CD4-positive, CD25-positive, alpha-beta regulatory T cell (primary cell): Measurements from ENCODE around the gene PRRX1. TPM values are rescaled to one million over a fixed set of nuclear protein-coding genes. Genes with fewer than 3 reads are reported as not detected.

Experiments
- ATAC-seq, 2 donors: fragments of 150-1000 bp; cut with Tn5 transposase; one replicate each; pipeline ENCODE4 v1.10.0; 2021; ENCODE audit warnings: low read depth in 2 of 2, moderate number of reproducible peaks in 2 of 2, moderate library complexity in 1 of 2
- DNase-seq, 3 donors: peaks; one replicate each; pipeline versions ENCODE4 v3.0.0 to v3.0.0-alpha.2; 2012 to 2022; ENCODE audit warnings: mixed read lengths in 1 of 3
- H3K27ac ChIP-seq: one replicate; pipeline ENCODE4 v1.7.0; 2013; ENCODE audit warnings: mild to moderate bottlenecking, low read length; ENCODE audit not compliant: insufficient read depth, poor library complexity, severe bottlenecking
- H3K27me3 ChIP-seq: one replicate; pipeline ENCODE4 v1.7.0; 2013; ENCODE audit warnings: low read length; ENCODE audit not compliant: control insufficient read depth, insufficient read depth
- H3K36me3 ChIP-seq: one replicate; pipeline ENCODE4 v1.7.0; 2013; ENCODE audit warnings: mild to moderate bottlenecking, low read length, moderate library complexity; ENCODE audit not compliant: control insufficient read depth, insufficient read depth
- H3K4me1 ChIP-seq: 2 replicates; pipeline ENCODE4 v1.7.0; 2013; ENCODE audit warnings: mild to moderate bottlenecking, low read length; ENCODE audit not compliant: insufficient read depth, control insufficient read depth, poor library complexity, severe bottlenecking
- H3K4me3 ChIP-seq: one replicate; pipeline ENCODE4 v1.7.0; 2013; ENCODE audit warnings: low read depth, mild to moderate bottlenecking, low read length, moderate library complexity
- H3K9me3 ChIP-seq, 2 experiments: 1 replicate in 1 of 2; 2 replicates in 1 of 2; pipeline ENCODE4 v1.7.0; 2013; ENCODE audit warnings: low read length in 2 of 2, mild to moderate bottlenecking in 1 of 2, moderate library complexity in 1 of 2; ENCODE audit not compliant: control insufficient read depth in 2 of 2
- H3K27ac Mint-ChIP-seq, 3 donors: one replicate each; pipeline ENCODE4 v1.8.0; 2020 to 2022; ENCODE audit warnings: mild to moderate bottlenecking in 3 of 3, mixed read lengths in 3 of 3, moderate library complexity in 2 of 3
- H3K27me3 Mint-ChIP-seq: one replicate; pipeline ENCODE4 v1.8.0; 2022; ENCODE audit warnings: mild to moderate bottlenecking, mixed read lengths
- H3K36me3 Mint-ChIP-seq: one replicate; pipeline ENCODE4 v1.8.0; 2020; ENCODE audit warnings: mixed read lengths
- H3K4me1 Mint-ChIP-seq, 4 donors: one replicate each; pipeline ENCODE4 v1.8.0; 2020 to 2022; ENCODE audit warnings: mixed read lengths in 4 of 4, mild to moderate bottlenecking in 1 of 4
- H3K4me3 Mint-ChIP-seq, 4 donors: one replicate each; pipeline ENCODE4 v1.8.0; 2020 to 2022; ENCODE audit warnings: mild to moderate bottlenecking in 4 of 4, mixed read lengths in 4 of 4, moderate library complexity in 3 of 4
- H3K9me3 Mint-ChIP-seq, 7 donors: one replicate each; pipeline ENCODE4 v1.8.0; 2020 to 2022; ENCODE audit warnings: mixed read lengths in 7 of 7, mild to moderate bottlenecking in 3 of 7, moderate library complexity in 2 of 7
- polyA plus RNA-seq, 4 donors: library from polyadenylated mRNA; unstranded; fragments of 300-500 nt; fragmentation: Illumina TruSeq; gene quantifications; one replicate each; pipeline ENCODE4 v1.2.3, GENCODE V29; 2021
- total RNA-seq: library from RNA; stranded (reverse); gene quantifications from one replicate; pipeline ENCODE4 v1.2.3, GENCODE V29; 2022

PRRX1 gene
- total and polyA plus RNA-seq, 5 donors from 2014 or later, result 0.11 to 1.3 TPM; not detected in 3

DNA sequence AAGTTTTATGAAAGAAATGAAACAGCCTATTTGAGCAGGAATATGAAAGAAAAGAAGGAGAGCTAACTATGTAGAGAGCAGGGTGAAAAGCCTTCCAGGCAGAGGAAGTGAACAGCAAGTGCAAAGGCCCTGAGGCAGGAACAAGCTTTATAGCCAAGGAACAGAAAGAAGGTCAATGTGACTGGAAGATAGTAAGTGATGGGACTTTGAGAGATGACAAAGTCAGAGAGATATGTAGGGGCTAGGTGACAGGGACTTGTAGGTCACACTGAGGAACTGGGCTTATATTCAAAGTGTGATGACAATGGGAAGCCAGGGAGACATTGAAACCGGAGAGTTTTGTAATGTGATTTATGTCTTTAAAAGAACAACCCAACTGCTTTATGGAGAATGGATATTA, 18.9 kb downstream of the PRRX1 start:
- Mint-ChIP-seq H3K36me3 (no peaks in the 10 kb centered on the region), H3K27me3 (peaks cover 27% of the 10 kb centered on the region), H3K4me1 (no peaks in the 10 kb centered on the region), H3K27ac (no peak overlapping the region), H3K4me3 (no peak overlapping the region), H3K9me3 (no peaks in the 10 kb centered on the region)
- Histone ChIP-seq H3K27ac (no peak overlapping the region), H3K9me3 (no peaks in the 10 kb centered on the region), H3K36me3 (no peaks in the 10 kb centered on the region), H3K4me1 (no peaks in the 10 kb centered on the region), H3K4me3 (no peak overlapping the region), H3K27me3 (peaks cover 7% of the 10 kb centered on the region)
- DNase-seq (no peak), ATAC-seq (no peak)

DNA sequence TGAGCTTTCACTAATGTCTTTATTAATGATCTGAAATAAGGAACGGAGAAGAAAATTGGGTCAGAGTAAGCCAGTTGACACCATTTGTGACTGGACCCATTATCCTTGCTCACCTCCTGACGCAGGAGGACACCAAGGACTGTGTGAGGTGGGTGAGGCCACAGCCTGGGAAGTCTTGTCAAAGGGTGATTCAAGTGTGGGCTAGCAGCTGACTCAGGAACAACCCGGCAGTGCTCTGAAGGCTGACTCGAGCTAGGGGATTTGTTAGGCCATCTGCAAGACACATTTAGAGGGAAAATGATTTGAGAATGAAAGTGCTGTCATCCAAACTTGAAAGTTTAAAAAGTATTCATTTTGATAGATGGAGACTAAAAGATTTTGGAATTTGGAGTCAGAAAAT, 21.2 kb downstream of the PRRX1 start:
- ATAC-seq, result no peak
- H3K36me3 Mint-ChIP-seq, result no peaks in the 10 kb centered on the region
- Histone ChIP-seq H3K9me3 (no peaks in the 10 kb centered on the region), H3K27ac (no peak overlapping the region), H3K4me1 (no peaks in the 10 kb centered on the region), H3K27me3 (peaks cover 4% of the 10 kb centered on the region), H3K36me3 (no peaks in the 10 kb centered on the region), H3K4me3 (no peak overlapping the region)
- H3K9me3 Mint-ChIP-seq, result no peaks in the 10 kb centered on the region
- peaks cover 28% of the 10 kb centered on the region for H3K27me3 Mint-ChIP-seq
- H3K4me1 Mint-ChIP-seq, result no peaks in the 10 kb centered on the region
- no peak overlapping the region for H3K27ac Mint-ChIP-seq
- no peak overlapping the region for H3K4me3 Mint-ChIP-seq
- DNase-seq, result no peak

DNA sequence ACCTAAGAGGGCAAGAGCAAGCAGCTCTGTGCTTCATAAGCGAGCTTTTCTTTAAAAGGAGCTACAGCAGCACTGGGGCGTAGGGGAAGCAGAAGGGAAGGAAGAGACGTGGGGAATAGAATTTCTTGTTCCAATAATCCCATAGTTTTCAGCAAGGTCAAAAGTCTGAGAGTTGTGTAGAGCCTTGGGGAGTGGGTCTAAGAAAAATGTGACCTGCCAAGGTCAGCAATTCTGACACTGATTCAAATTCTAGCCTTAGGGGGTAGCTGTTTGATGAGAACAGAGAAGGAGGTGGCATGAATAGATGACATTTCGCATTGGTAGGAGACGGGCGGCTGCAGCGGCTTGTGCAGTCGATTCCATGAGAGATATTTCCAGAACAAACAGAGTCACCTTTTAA, 22.4 kb downstream of the PRRX1 start:
- H3K9me3 Mint-ChIP-seq, result no peaks in the 10 kb centered on the region
- H3K27ac ChIP-seq, result no peak overlapping the region
- H3K27ac Mint-ChIP-seq, result no peak overlapping the region
- no peaks in the 10 kb centered on the region for H3K27me3 ChIP-seq
- H3K36me3 Mint-ChIP-seq, result no peaks in the 10 kb centered on the region
- H3K4me3 ChIP-seq, result no peak overlapping the region
- no peaks in the 10 kb centered on the region for H3K4me1 ChIP-seq
- ATAC-seq (no peak), DNase-seq (no peak)
- H3K36me3 ChIP-seq, result no peaks in the 10 kb centered on the region
- H3K27me3 Mint-ChIP-seq, result peaks cover 28% of the 10 kb centered on the region
- no peaks in the 10 kb centered on the region for H3K9me3 ChIP-seq
- H3K4me3 Mint-ChIP-seq, result no peak overlapping the region
- H3K4me1 Mint-ChIP-seq, result no peaks in the 10 kb centered on the region

DNA sequence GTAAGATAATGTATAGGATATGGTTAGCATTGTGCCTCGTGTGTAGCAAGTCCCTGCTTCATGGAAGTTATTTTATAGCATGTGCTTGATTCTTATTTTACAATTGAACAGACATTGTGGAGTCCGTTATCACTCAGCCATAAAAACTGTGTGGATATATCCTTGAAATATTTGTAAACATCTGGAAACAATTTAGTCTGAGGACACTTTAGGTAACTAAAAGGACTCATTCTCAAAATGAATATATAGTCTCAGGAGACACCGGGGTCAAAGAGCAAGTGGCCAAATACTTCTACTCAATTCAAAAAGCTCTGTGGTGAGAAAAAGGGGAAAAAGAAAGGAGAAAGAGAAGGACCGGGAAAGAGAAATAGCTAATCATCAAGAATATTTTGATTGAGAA, 23.7 kb downstream of the PRRX1 start:
- Histone ChIP-seq H3K9me3 (no peaks in the 10 kb centered on the region), H3K36me3 (no peaks in the 10 kb centered on the region), H3K4me1 (no peaks in the 10 kb centered on the region), H3K27me3 (no peaks in the 10 kb centered on the region), H3K27ac (no peak overlapping the region), H3K4me3 (no peak overlapping the region)
- ATAC-seq (no peak), DNase-seq (no peak)
- Mint-ChIP-seq H3K36me3 (no peaks in the 10 kb centered on the region), H3K27ac (no peak overlapping the region), H3K4me1 (no peaks in the 10 kb centered on the region), H3K9me3 (no peaks in the 10 kb centered on the region), H3K27me3 (peaks cover 32% of the 10 kb centered on the region), H3K4me3 (no peak overlapping the region)

DNA sequence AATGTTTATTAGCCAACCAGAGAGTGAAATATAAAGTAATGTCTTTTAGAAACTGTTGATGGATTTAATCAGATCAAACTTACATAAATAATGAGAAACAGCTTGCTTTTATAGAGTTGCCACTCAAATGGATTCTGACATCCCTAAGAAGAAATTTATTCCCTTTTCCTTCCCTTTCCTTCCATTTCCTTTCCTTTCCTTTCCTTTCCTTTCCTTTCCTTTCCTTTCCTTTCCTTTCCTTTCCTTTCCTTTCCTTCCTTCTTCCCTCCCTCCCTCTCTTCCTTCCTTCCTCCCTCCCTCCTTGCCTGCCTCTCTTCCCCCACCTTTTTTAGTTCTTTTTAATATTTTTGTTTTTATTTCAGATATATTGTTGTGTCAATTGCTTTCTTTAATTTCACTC, 27.3 kb downstream of the PRRX1 start:
- no peak overlapping the region for H3K27ac Mint-ChIP-seq
- ATAC-seq, result no peak

DNA sequence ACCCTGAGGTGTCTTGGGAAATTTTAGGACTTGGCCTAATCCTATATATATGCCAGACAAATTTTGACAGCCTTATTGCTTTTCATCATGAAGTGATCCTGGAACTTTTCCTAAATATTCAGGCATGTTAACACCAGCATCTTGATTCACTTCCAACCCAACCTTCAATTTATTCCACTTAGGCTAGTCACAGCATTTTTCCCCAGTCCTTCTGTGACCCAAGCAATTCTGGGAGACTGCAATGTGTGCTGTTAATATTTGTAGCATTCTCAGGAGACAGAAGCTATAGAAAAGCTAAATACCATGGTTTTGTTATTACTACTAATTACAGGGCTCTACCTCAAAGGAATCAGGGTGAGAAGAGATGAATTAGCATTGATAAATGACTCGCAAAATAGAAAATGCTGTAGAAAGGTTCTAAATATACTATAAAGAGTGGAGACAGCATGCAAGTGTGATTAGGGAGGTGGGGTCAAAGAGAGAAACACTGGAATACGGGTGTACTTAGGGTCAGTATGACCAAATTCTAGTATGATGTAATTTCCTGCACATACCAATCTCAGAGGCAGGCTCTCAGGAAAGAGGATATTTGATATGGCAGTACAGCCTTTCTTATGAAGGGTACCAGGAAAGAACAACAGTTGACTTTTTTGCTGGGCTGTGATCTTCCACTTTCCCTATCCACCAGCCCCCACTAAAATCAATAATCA, 29.1 kb downstream of the PRRX1 start:
- H3K27me3 ChIP-seq, result peaks cover 2% of the 10 kb centered on the region
- ATAC-seq (no peak), DNase-seq (no peak)
- H3K4me1 ChIP-seq, result no peaks in the 10 kb centered on the region
- H3K9me3 ChIP-seq, result no peaks in the 10 kb centered on the region
- H3K4me1 Mint-ChIP-seq, result no peaks in the 10 kb centered on the region
- peak overlapping the region in 1 of 3 donors; percentile 60 for H3K27ac Mint-ChIP-seq
- H3K4me3 ChIP-seq, result no peak overlapping the region
- H3K27ac ChIP-seq, result no peak overlapping the region
- no peaks in the 10 kb centered on the region for H3K36me3 Mint-ChIP-seq
- H3K27me3 Mint-ChIP-seq, result peaks cover 16% of the 10 kb centered on the region
- H3K9me3 Mint-ChIP-seq, result no peaks in the 10 kb centered on the region
- H3K4me3 Mint-ChIP-seq, result no peak overlapping the region
- H3K36me3 ChIP-seq, result no peaks in the 10 kb centered on the region

More for the DNA sequence above, 27.3 kb downstream of the PRRX1 start:
- H3K9me3 Mint-ChIP-seq, result no peaks in the 10 kb centered on the region
- no peak overlapping the region for H3K4me3 Mint-ChIP-seq
- H3K27me3 Mint-ChIP-seq, result peaks cover 29% of the 10 kb centered on the region
- Histone ChIP-seq H3K4me3 (no peak overlapping the region), H3K36me3 (no peaks in the 10 kb centered on the region), H3K9me3 (no peaks in the 10 kb centered on the region), H3K4me1 (no peaks in the 10 kb centered on the region), H3K27ac (no peak overlapping the region), H3K27me3 (peaks cover 2% of the 10 kb centered on the region)
- DNase-seq, result no peak
- H3K36me3 Mint-ChIP-seq, result no peaks in the 10 kb centered on the region
- no peaks in the 10 kb centered on the region for H3K4me1 Mint-ChIP-seq

DNA sequence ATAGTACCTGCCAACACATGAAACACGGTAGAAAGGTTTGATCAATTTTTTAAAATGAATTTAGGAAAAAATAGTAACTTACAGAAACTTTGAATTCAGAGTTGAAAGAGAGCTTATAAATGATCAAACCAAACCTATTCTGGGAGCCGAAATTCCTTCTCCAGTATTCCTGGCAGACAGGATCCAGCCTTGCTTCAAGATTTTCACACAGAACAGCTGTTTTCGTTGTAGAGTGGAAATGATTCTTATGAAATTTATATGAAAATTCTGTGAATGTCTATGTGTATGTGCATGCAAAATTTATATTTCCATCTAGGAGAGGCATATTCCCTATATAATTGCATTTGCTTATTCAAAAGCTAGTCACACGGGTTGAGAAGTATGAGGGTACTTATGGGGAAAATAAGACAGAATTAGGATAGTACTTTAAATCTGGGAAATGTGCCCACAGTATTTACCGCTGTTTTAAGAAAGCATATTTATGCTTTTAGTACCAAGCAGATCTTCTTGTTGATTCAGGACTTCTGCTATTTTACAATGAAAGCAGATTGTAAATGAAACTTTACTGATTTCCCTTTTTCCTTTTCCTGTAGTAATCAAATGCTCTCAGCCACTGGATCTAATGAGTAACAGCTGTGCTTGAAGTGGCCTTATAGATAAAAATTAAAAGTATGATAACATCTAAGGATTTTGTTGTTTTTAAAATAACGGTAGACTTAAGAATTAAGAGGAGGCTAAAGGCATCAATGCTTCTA, 30.4 kb downstream of the PRRX1 start:
- Histone ChIP-seq H3K9me3 (no peaks in the 10 kb centered on the region), H3K27ac (no peak overlapping the region), H3K36me3 (no peaks in the 10 kb centered on the region), H3K27me3 (peaks cover 2% of the 10 kb centered on the region), H3K4me3 (no peak overlapping the region), H3K4me1 (no peaks in the 10 kb centered on the region)
- peaks cover 16% of the 10 kb centered on the region for H3K27me3 Mint-ChIP-seq
- ATAC-seq (no peak), DNase-seq (no peak)
- no peak overlapping the region for H3K27ac Mint-ChIP-seq
- no peak overlapping the region for H3K4me3 Mint-ChIP-seq
- no peaks in the 10 kb centered on the region for H3K9me3 Mint-ChIP-seq
- H3K36me3 Mint-ChIP-seq, result no peaks in the 10 kb centered on the region
- H3K4me1 Mint-ChIP-seq, result no peaks in the 10 kb centered on the region
